ENCODE data around the gene MTRF1L. TPM values are rescaled to one million over a fixed set of nuclear protein-coding genes. Genes with fewer than 3 reads are reported as not detected.

Gene MTRF1L, protein sequence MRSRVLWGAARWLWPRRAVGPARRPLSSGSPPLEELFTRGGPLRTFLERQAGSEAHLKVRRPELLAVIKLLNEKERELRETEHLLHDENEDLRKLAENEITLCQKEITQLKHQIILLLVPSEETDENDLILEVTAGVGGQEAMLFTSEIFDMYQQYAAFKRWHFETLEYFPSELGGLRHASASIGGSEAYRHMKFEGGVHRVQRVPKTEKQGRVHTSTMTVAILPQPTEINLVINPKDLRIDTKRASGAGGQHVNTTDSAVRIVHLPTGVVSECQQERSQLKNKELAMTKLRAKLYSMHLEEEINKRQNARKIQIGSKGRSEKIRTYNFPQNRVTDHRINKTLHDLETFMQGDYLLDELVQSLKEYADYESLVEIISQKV
- total RNA-seq (10 to 100 TPM; 27.3 to 44.4 (median 31.7) TPM), polyA plus RNA-seq (17.7 TPM)
- long read RNA-seq, donor 1, transcript MTRF1L-211 (6 exons, 3,514 nt), result minor isoform, 10 of 106 reads
- long read RNA-seq, donor 1, transcript MTRF1L-202 (6 exons, 3,539 nt), result minor isoform, 17 of 106 reads
- long read RNA-seq, donor 1, transcript MTRF1L-208 (7 exons, 3,651 nt), result minor isoform, 18 of 106 reads
- long read RNA-seq, donor 1, transcript MTRF1L-203 (7 exons, 3,676 nt), result major isoform, 47 of 106 reads
- long read RNA-seq, donor 1, partial matches to known transcripts, result 0 of 106 reads
- long read RNA-seq, donor 1, other reads (novel, unspliced or antisense), result 13 of 106 reads
- long read RNA-seq, donor 2, transcript MTRF1L-202 (6 exons, 3,539 nt), result minor isoform, 5 of 41 reads
- long read RNA-seq, donor 2, transcript MTRF1L-208 (7 exons, 3,651 nt), result major isoform, 15 of 41 reads
- long read RNA-seq, donor 2, transcript MTRF1L-203 (7 exons, 3,676 nt), result major isoform, 15 of 41 reads
- long read RNA-seq, donor 2, partial matches to known transcripts, result 0 of 41 reads
- long read RNA-seq, donor 2, other reads (novel, unspliced or antisense), result 5 of 41 reads
- long read RNA-seq, donor 3, transcript MTRF1L-208 (7 exons, 3,651 nt), result minor isoform, 73 of 278 reads
- long read RNA-seq, donor 3, transcript MTRF1L-211 (6 exons, 3,514 nt), result minor isoform, 17 of 278 reads
- long read RNA-seq, donor 3, transcript MTRF1L-202 (6 exons, 3,539 nt), result minor isoform, 35 of 278 reads
- long read RNA-seq, donor 3, transcript MTRF1L-203 (7 exons, 3,676 nt), result major isoform, 98 of 278 reads
- long read RNA-seq, donor 3, partial matches to known transcripts, result 7 of 278 reads
- long read RNA-seq, donor 3, other reads (novel, unspliced or antisense), result 42 of 278 reads
- long read RNA-seq, donor 4, transcript MTRF1L-208 (7 exons, 3,651 nt), result minor isoform, 6 of 21 reads
- long read RNA-seq, donor 4, transcript MTRF1L-203 (7 exons, 3,676 nt), result major isoform, 8 of 21 reads
- long read RNA-seq, donor 4, partial matches to known transcripts, result 0 of 21 reads
- long read RNA-seq, donor 4, other reads (novel, unspliced or antisense), result 3 of 21 reads

DNA sequence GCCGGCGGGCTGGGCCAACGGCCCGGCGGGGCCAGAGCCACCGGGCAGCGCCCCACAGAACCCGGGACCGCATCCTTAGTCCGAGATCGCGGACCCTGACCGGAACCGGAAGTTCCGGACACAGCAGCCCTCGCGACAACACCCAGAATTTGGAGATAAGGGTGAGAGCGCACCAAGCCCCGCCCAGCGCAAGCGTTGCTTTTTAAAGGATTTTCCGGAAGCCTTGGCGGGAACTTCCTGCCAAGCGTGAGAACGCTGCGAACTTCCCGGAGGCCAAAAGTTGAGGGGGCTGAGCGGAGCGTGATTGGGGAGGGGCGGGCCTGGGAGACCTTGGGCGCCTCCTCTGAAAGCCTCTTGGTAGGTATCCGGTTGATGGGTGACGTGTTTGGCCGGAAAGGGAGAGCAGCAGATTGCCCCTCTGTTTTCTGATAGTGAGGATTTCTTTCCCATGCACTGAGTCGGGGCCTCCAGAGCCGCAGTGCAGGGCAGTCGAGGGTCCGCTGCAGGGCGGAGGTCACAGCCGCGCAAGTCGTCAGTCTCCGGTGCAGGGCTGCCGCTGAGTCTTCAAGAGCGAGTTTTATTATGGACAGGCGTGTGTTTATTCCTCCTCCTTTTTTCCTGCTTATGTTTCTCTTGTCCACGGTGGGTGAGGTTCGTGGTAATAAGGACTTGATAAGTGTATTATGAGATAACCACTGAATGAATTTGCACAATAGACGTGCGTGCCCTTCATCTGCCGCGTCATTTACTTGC is at the start of gene MTRF1L:
Gene MTRF1L, minus strand, starts transcription at position 97 of the 753 bp plus-strand sequence. Its CDS starts 24 bp downstream, at position 73.
- intact Hi-C loops (cut with DNase I), result no loop called here
- DNase-seq, result peak; percentile 96 to 98 (median 97)
- H3K4me1 ChIP-seq (ENCODE audit: control insufficient read depth, insufficient read depth, low read length), result peaks cover 2% of the 10 kb centered on the region

DNA sequence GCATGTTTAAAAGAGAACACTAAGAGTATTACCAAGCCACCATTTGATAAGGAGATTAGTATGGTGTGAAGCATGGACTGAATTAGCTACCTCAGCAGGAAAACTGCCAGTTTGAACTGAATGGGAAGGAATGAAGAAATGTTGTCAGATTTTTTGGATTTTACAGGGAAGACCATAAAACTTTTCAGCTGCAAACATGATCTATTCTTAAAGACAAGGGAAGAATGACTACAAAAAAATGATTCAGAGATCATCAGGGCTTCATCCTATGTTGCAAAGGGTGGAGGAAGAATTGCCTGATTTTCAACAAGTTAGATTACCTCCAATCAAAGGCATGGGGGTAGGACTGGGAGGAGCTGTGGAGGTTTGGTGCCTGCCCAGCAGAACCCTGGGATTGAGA is 49.3 kb upstream of the MTRF1L start:
- Histone ChIP-seq H3K27ac (ENCODE audit: low read length) (no peak overlapping the region), H3K27me3 (ENCODE audit: control insufficient read depth, insufficient read depth) (no peaks in the 10 kb centered on the region), H3K4me1 (ENCODE audit: control insufficient read depth, insufficient read depth, low read length) (no peaks in the 10 kb centered on the region), H3K9me3 (ENCODE audit: control insufficient read depth, low read length) (no peaks in the 10 kb centered on the region), H3K4me3 (ENCODE audit: low read length) (no peak overlapping the region)
- DNase-seq, result no peak
- intact Hi-C loops (cut with DNase I), result no loop called here
- ATAC-seq, result no peak

More for the DNA sequence above, at the start of gene MTRF1L:
- Histone ChIP-seq H3K4me3 (ENCODE audit: low read length) (peak within 1 kb of the TSS; percentile 95), H3K9me3 (ENCODE audit: control insufficient read depth, low read length) (no peaks in the 10 kb centered on the region), H3K27ac (ENCODE audit: low read length) (peak within 1 kb of the TSS; percentile 94), H3K27me3 (ENCODE audit: control insufficient read depth, insufficient read depth) (no peaks in the 10 kb centered on the region)
- under 1% methylated on average over 52 of the region's 52 CpGs for WGBS
- ATAC-seq, result peak; percentile 98 to 99

DNA sequence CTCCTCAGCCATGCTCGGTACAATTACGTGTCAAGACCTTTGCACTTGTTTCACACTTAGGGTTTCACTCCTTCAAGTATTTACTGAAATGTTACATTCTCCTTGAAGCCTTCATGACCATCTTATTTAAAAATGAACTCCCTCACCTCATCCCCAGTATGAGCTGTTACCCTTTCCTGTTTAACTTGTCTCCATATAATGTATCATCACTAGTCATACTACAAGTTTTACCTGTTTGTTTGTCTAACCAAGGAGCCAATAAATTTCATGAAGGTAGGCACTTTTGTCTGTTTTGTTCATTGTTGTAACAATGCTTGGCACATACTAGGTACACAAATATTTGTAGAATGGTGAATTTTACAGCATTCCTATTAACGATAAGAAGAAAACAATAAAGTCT is 46.1 kb upstream of the MTRF1L start:
- WGBS, result 94% methylated on average over 3 of the region's 3 CpGs
- DNase-seq (no peak), ATAC-seq (no peak)
- Histone ChIP-seq H3K4me3 (ENCODE audit: low read length) (no peak overlapping the region), H3K27ac (ENCODE audit: low read length) (no peak overlapping the region), H3K4me1 (ENCODE audit: control insufficient read depth, insufficient read depth, low read length) (no peaks in the 10 kb centered on the region), H3K9me3 (ENCODE audit: control insufficient read depth, low read length) (no peaks in the 10 kb centered on the region), H3K27me3 (ENCODE audit: control insufficient read depth, insufficient read depth) (no peaks in the 10 kb centered on the region)
- intact Hi-C loops (cut with DNase I), result no loop called here

DNA sequence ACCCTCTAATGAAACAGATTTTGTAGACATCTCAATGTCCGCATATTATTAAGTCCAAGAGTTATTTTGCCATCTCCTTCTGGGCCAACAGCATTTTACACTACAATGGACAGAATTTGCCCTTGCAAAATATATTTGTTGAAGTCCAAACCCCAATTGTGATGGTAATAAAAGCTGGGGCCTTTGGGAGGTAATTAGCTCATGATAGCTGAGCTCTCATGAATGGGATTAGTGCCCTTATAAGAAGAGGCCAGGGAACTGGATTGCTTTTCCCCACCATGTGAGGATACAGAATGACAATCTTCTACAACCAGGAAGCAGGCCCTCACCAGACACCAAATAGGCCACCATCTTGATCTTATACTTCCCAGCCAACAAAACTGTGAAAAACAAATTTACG is 44.9 kb upstream of the MTRF1L start:
- no peak overlapping the region for H3K27ac ChIP-seq (ENCODE audit: low read length)
- no peaks in the 10 kb centered on the region for H3K4me1 ChIP-seq (ENCODE audit: control insufficient read depth, insufficient read depth, low read length)
- no peak for ATAC-seq
- H3K4me3 ChIP-seq (ENCODE audit: low read length), result no peak overlapping the region
- H3K9me3 ChIP-seq (ENCODE audit: control insufficient read depth, low read length), result no peaks in the 10 kb centered on the region
- no peak for DNase-seq
- intact Hi-C loops (cut with DNase I), result no loop called here
- 96% methylated on average over 2 of the region's 2 CpGs for WGBS
- H3K27me3 ChIP-seq (ENCODE audit: control insufficient read depth, insufficient read depth), result no peaks in the 10 kb centered on the region

DNA sequence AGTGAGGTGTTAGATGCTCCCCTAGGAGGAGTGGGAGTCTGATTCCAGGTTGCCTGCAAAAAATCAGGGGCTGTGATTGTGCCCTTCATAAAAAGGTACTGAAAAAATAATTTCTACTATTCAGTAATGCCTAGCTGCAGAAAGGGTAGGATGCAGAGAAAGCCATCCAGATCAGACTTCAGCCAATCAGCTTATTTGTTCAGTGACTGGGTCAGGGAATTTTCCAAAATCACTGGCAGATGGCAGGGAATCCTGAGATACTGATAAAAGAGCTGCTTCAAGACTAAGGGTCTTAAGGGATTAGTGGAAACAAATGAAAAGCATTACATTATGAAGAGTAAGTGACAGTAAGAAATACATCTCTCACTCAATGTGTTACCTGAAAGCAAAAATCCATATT is 42.8 kb upstream of the MTRF1L start:
- Histone ChIP-seq H3K27me3 (ENCODE audit: control insufficient read depth, insufficient read depth) (no peaks in the 10 kb centered on the region), H3K4me1 (ENCODE audit: control insufficient read depth, insufficient read depth, low read length) (no peaks in the 10 kb centered on the region), H3K9me3 (ENCODE audit: control insufficient read depth, low read length) (no peaks in the 10 kb centered on the region), H3K27ac (ENCODE audit: low read length) (no peak overlapping the region), H3K4me3 (ENCODE audit: low read length) (no peak overlapping the region)
- DNase-seq (no peak), ATAC-seq (no peak)
- intact Hi-C loops (cut with DNase I), result no loop called here

DNA sequence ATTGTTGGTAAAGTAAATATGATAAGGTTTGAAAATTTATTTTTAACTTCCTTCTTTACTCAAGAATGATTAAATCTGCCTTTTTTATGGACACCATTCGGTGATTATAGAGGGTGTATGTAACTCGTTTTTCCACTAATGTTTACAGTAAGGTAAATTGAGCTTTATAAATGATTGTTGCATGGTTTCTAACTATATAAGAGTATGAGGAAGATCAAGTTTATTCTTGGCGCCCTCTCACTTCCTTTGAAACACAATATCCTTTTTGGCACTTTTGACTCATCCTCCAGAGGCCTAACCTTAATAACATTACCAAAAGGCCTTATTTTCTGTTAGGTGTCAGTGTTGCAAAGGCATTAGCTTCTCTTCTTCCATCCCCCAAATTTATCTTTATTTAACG is 41.8 kb upstream of the MTRF1L start:
- WGBS, result 65% methylated on average over 4 of the region's 4 CpGs
- ATAC-seq, result no peak
- no peak overlapping the region for H3K4me3 ChIP-seq (ENCODE audit: low read length)

DNA sequence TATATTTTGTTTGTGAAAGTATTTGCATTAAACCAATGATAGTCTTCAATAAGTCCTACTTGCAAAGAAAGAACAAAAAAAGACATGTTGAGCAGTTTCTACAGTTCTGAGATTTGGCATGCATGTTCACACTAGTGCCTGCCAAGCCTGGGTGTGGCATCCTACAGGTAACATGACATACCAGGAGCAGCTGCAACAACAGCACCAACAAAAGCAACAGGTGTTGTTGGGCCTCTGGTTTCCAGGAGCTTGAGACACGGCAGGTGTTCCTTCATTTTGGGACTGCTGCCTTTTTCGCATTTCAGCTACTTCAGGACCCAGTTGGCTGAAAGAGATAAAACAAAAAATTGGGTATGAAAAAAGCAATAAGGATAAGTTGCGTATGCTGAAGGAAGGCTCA is 41.2 kb upstream of the MTRF1L start:
- 97% methylated on average over 3 of the region's 3 CpGs for WGBS
- intact Hi-C loops (cut with DNase I), result no loop called here
- Histone ChIP-seq H3K4me3 (ENCODE audit: low read length) (no peak overlapping the region), H3K4me1 (ENCODE audit: control insufficient read depth, insufficient read depth, low read length) (no peaks in the 10 kb centered on the region), H3K9me3 (ENCODE audit: control insufficient read depth, low read length) (no peaks in the 10 kb centered on the region), H3K27me3 (ENCODE audit: control insufficient read depth, insufficient read depth) (no peaks in the 10 kb centered on the region), H3K27ac (ENCODE audit: low read length) (no peak overlapping the region)
- no peak for ATAC-seq
- DNase-seq, result no peak

More for the DNA sequence above, 41.8 kb upstream of the MTRF1L start:
- intact Hi-C loops (cut with DNase I), result no loop called here
- H3K27ac ChIP-seq (ENCODE audit: low read length), result no peak overlapping the region
- no peak for DNase-seq
- H3K9me3 ChIP-seq (ENCODE audit: control insufficient read depth, low read length), result no peaks in the 10 kb centered on the region
- no peaks in the 10 kb centered on the region for H3K27me3 ChIP-seq (ENCODE audit: control insufficient read depth, insufficient read depth)
- H3K4me1 ChIP-seq (ENCODE audit: control insufficient read depth, insufficient read depth, low read length), result no peaks in the 10 kb centered on the region

DNA sequence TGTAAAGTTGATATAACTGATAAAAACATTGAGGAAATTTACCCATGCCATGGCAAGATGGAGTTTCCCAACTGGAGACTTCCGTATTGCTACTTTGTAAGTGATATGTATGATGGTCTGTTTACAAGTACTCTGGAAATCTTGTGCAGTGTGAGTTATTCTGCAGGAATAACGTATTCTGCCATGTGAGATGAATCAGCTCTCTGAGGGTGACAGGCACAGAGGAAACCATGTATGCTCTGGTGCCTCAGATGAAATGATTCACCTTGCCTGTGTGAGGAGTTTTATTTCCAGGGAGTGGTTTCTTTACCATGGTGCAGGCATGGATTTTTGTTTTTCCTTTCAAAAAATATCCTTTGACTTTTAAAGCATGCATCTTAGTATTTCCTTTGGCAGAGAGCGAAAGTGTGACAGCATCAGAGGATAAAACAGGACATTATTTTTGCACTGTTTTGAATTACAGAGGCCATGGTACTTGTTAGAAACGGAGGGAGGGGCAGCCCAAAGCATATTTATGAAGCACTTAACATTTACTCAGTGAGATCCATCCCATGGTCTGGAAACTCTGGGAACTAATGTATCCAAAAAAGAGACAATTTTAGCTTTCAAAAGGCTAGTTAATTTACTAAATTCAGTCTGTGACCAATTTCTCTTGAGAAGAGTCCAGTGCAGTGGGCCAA is 36.0 kb upstream of the MTRF1L start:
- intact Hi-C loops (cut with DNase I), result loop anchor here in 2 of 4 donors (10.0 kb wide), 2 partner anchors 476 to 906 kb away; no protein-coding TSS in a partner anchor
- no peaks in the 10 kb centered on the region for H3K27me3 ChIP-seq (ENCODE audit: control insufficient read depth, insufficient read depth)

DNA sequence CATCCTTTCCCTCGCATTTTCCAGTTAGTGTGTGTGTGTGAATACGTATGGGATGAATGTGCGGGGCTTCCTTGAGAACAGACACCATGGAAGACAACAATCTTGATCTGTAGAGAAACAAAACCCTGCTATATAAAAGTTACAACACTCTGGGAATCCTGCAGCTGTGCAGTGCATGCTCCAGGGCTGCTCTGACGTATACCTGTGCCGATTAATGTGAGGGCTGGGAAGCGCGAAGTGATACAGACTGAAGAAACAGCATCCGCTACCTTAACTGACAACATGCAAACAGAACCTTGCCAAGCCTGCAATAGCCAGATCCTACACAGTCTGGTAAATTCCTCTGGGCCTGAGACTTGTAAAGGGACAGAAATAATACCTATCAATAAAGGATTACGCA is 31.6 kb upstream of the MTRF1L start:
- Histone ChIP-seq H3K27me3 (ENCODE audit: control insufficient read depth, insufficient read depth) (no peaks in the 10 kb centered on the region), H3K27ac (ENCODE audit: low read length) (no peak overlapping the region), H3K4me3 (ENCODE audit: low read length) (no peak overlapping the region), H3K9me3 (ENCODE audit: control insufficient read depth, low read length) (no peaks in the 10 kb centered on the region), H3K4me1 (ENCODE audit: control insufficient read depth, insufficient read depth, low read length) (no peaks in the 10 kb centered on the region)
- ATAC-seq, result no peak
- WGBS, result 96% methylated on average over 9 of the region's 9 CpGs
- intact Hi-C loops (cut with DNase I), result loop anchor here in 2 of 4 donors (10.0 kb wide), 2 partner anchors 481 to 911 kb away; no protein-coding TSS in a partner anchor
- DNase-seq, result no peak

More for the DNA sequence above, 36.0 kb upstream of the MTRF1L start:
- Histone ChIP-seq H3K4me1 (ENCODE audit: control insufficient read depth, insufficient read depth, low read length) (no peaks in the 10 kb centered on the region), H3K4me3 (ENCODE audit: low read length) (no peak overlapping the region), H3K27ac (ENCODE audit: low read length) (no peak overlapping the region), H3K9me3 (ENCODE audit: control insufficient read depth, low read length) (no peaks in the 10 kb centered on the region)
- no peak for ATAC-seq
- DNase-seq, result no peak
- WGBS, result 68% methylated on average over 4 of the region's 4 CpGs
